A673 (cell line): Measurements from ENCODE around the gene MS4A13.

Experiments used
- EZH2 ChIP-seq: fragments of 200-600 bp; sonication (generic); IDR thresholded peaks from 2 replicates; pipeline ENCODE4 v1.6.1; 2017; ENCODE audit warnings: borderline replicate concordance, low read depth, mild to moderate bottlenecking, mixed read lengths, antibody characterized with exemption, low read length; ENCODE audit not compliant: poor library complexity, severe bottlenecking
- TF ChIP-seq, protein P1 (sequence below): fragments of 300-800, 200-600 bp; sonication (generic); conservative IDR thresholded peaks from 2 replicates; pipeline ENCODE4 v1.5.1; 2017; ENCODE audit warnings: low read depth, mild to moderate bottlenecking, antibody characterized with exemption, low read length, moderate library complexity, mixed read lengths

DNA sequence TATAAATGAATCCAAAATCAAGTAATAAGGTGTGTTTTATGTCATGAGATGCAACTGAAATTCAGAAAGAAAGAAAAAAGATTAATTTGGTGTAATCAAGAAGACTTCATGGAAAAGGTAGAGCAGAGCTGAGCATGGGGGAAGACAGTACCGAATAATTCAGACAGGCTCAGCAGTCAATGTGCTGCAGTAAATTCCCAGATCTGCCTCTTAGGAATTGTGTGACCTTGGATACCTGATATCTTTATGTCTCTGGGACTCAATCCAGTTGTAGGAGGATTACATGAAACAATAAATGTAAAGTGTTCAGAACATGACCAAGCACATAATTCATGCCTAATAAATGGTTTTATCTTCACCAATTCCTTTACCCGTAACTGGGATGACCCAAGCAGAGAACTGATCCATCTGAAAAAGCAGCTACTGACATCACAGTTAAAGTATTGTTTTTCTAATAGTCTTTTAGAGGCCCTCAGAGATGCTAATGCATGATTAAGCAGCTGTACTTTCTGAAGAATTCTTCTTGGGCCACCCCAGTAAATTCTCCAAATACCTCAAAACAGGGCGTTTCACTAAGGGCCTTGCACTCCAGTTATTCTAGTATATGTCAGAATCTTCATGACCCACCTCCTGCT is 14.8 kb upstream of the MS4A13 start:
- TF ChIP-seq, protein P1, sequence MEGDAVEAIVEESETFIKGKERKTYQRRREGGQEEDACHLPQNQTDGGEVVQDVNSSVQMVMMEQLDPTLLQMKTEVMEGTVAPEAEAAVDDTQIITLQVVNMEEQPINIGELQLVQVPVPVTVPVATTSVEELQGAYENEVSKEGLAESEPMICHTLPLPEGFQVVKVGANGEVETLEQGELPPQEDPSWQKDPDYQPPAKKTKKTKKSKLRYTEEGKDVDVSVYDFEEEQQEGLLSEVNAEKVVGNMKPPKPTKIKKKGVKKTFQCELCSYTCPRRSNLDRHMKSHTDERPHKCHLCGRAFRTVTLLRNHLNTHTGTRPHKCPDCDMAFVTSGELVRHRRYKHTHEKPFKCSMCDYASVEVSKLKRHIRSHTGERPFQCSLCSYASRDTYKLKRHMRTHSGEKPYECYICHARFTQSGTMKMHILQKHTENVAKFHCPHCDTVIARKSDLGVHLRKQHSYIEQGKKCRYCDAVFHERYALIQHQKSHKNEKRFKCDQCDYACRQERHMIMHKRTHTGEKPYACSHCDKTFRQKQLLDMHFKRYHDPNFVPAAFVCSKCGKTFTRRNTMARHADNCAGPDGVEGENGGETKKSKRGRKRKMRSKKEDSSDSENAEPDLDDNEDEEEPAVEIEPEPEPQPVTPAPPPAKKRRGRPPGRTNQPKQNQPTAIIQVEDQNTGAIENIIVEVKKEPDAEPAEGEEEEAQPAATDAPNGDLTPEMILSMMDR = no peak
- TF ChIP-seq EZH2 = no peak
